GM12872 (cell line): ENCODE results near the gene ARSG.

Source experiments
- CTCF ChIP-seq: IDR thresholded peaks from 3 replicates; pipeline ENCODE4 v1.5.1; 2011; ENCODE audit warnings: low read depth, mild to moderate bottlenecking, low read length, moderate library complexity; ENCODE audit not compliant: insufficient read depth

ARSG gene

GRCh38 chr17:68429881-68430280, 138.6 kb downstream of the ARSG start:
- TF ChIP-seq CTCF, result no peak

- TF ChIP-seq CTCF, result no peak
These were observed 139.8 kb downstream of the ARSG start for GRCh38 chr17:68431045-68431608.

GRCh38 chr17:68431661-68432071, 140.4 kb downstream of the ARSG start:
- TF ChIP-seq CTCF, result peak; percentile 49

- no peak for TF ChIP-seq CTCF
These were observed 141.0 kb downstream of the ARSG start for GRCh38 chr17:68432086-68432864.

DNA sequence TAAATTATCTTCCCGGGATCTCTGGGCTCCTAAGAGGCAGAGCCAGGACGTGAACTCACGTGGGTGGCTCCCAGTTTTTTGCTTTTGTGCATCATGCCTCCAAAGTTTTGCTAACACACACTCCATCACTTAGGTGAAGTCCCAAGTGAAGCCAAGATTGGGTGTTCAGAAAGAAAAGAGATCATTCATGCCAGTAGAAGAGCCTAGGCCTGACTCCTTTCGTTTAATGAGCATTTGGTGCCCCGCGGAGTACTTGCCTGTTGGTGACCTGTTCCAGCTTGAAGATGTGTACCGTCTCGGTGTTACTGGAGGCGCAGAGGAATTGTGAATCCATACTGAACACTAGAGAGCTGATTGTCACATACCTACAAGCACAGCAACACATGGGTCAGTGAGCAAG, 141.9 kb downstream of the ARSG start:
- no peak for TF ChIP-seq CTCF

DNA sequence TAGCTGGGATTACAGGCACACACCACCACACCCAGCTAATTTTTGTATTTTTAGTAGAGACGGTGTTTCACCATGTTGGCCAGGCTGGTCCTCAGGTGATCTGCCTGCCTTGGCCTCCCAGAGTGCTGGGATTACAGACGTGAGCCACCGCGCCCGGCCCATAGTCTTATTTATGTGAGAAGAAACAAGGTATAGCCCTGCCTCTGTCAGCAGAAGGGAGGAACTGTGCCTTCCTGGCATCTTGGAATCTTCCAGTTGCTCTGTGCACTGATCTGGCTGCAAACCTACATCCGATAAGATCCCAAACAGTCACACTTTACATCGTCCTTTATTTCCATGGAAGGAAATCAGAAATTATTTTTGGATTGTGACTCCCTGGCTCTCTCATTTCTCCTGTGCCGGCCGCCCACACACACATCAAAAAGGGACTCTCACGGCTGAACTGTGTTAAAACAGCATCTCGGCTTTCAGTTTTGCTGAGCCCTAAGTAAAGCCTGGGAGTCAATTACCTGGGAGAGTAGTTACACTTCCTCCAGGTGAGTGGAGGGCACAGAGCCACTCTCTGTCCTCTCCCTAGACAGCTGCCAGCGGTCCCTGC, 142.7 kb downstream of the ARSG start:
- no peak for TF ChIP-seq CTCF

DNA sequence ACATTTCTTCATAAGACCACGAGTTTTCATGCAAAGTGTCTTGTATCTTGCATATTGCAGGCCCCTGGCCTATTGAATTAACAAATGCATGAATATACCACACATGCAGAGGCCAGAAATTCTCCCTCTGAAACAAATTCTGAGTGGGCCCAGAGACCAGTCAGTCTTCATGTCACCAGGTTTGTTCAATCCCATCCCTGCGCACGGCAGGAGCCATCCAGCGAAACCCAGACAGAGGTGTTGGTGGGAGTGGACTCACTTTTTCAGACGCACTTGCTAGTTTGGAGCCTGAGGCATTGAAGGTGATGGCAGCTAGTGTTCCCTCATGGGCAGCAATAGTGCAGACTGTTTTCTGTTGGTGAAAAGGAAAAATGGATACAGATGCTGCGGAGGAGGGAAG, 144.1 kb downstream of the ARSG start:
- TF ChIP-seq CTCF, result no peak
